A673 (cell line): Measurements from ENCODE around the gene AGPAT2.

Experiments used
- EZH2 ChIP-seq: fragments of 200-600 bp; sonication (generic); IDR thresholded peaks from 2 replicates; pipeline ENCODE4 v1.6.1; 2017; ENCODE audit warnings: borderline replicate concordance, low read depth, mild to moderate bottlenecking, mixed read lengths, antibody characterized with exemption, low read length; ENCODE audit not compliant: poor library complexity, severe bottlenecking
- TF ChIP-seq, protein P1 (sequence below): fragments of 300-800, 200-600 bp; sonication (generic); conservative IDR thresholded peaks from 2 replicates; pipeline ENCODE4 v1.5.1; 2017; ENCODE audit warnings: low read depth, mild to moderate bottlenecking, antibody characterized with exemption, low read length, moderate library complexity, mixed read lengths

- TF ChIP-seq, protein P1, sequence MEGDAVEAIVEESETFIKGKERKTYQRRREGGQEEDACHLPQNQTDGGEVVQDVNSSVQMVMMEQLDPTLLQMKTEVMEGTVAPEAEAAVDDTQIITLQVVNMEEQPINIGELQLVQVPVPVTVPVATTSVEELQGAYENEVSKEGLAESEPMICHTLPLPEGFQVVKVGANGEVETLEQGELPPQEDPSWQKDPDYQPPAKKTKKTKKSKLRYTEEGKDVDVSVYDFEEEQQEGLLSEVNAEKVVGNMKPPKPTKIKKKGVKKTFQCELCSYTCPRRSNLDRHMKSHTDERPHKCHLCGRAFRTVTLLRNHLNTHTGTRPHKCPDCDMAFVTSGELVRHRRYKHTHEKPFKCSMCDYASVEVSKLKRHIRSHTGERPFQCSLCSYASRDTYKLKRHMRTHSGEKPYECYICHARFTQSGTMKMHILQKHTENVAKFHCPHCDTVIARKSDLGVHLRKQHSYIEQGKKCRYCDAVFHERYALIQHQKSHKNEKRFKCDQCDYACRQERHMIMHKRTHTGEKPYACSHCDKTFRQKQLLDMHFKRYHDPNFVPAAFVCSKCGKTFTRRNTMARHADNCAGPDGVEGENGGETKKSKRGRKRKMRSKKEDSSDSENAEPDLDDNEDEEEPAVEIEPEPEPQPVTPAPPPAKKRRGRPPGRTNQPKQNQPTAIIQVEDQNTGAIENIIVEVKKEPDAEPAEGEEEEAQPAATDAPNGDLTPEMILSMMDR: no peak
- no peak for TF ChIP-seq EZH2
Observed at GRCh38 chr9:136666372-136667213, 20.7 kb downstream of the AGPAT2 start.
